ENCODE results near the gene TYW1.
"Not testable (repeated sequence)": the region's sequence is repeated elsewhere in the genome, so short reads cannot be mapped to it uniquely, and the experiment has no call there.

TYW1 gene

GRCh38 chr7:67135617-67136486, 139.2 kb downstream of the TYW1 start:
- FAIRE-seq: not testable (repeated sequence)

GRCh38 chr7:67137489-67137888, 140.9 kb downstream of the TYW1 start:
- FAIRE-seq: not testable (repeated sequence)

GRCh38 chr7:67139876-67140275, 143.2 kb downstream of the TYW1 start:
- FAIRE-seq: not testable (repeated sequence)

- not testable (repeated sequence) for FAIRE-seq
Measured at GRCh38 chr7:67141001-67141400, 144.4 kb downstream of the TYW1 start.

- FAIRE-seq: not testable (repeated sequence)
Measured at GRCh38 chr7:67143091-67143786, 146.6 kb downstream of the TYW1 start.

DNA sequence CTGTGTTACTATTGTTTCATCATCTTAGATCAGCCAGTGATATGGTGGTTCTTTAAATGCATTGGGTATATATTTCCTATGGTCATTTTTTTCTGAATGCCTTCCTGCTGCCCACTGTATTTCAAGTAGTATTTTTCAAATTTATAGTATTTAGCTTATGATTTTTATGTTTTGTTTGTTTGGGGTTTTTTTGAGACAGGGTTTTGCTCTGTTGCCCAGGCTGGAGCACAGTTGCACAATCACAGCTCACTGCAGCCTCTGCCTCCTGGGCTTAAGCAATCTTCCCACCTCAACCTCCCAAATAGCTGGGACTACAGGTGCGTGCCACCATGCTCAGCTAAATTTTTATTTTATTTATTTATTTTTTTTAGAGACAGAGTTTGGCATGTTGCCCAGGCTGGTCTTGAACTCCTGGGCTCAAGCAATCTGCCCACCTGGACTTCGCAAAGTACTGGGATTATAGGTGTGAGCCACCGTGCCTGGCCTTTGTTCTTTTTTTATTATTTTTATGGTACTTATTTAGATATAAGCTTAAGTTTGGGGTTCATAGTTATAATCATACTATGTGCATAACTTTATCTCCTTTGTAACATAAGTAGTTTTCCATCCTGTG, 149.1 kb downstream of the TYW1 start:
- FAIRE-seq: not testable (repeated sequence)

DNA sequence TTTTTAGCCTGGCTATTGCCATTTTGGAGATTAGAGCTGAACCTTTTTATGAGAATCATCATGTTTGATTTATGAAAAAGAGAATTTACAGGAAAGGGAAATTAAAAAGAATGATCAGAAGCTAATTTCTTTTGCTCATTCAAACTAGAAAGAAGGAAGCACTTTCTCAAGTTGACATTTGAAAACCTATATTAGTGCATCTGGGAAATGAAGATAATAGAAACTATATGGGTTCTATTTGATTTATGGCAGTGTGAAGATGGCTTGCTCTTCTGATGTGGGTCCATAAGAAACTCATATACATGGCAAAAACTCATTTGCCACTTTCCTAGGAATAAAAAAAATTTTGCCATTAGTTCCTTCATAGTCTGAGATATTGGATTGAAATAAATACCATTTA, 152.5 kb downstream of the TYW1 start:
- FAIRE-seq: not testable (repeated sequence)

DNA sequence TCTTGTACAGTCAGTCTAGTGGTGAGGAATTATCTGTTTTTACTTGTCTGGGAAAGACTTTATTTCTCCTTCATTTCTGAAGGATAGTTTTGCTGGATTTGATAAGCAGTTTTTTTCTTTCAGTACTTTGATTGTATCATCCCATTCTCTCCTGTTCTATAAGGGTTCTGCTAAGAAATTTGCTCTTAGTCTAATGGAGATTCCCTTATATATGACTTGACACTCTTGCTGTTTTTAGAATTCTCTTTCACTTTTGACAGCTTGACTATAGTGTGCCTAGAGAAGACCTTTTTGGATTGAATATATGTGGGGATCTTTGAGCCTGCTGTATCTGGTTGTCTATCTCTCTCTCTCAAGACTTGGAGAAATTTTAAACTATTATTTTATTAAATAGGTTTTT, 157.7 kb downstream of the TYW1 start:
- not testable (repeated sequence) for FAIRE-seq

- FAIRE-seq: not testable (repeated sequence)
Measured at GRCh38 chr7:67156064-67156463, 159.4 kb downstream of the TYW1 start.

GRCh38 chr7:67163285-67163684, 166.7 kb downstream of the TYW1 start:
- not testable (repeated sequence) for FAIRE-seq

DNA sequence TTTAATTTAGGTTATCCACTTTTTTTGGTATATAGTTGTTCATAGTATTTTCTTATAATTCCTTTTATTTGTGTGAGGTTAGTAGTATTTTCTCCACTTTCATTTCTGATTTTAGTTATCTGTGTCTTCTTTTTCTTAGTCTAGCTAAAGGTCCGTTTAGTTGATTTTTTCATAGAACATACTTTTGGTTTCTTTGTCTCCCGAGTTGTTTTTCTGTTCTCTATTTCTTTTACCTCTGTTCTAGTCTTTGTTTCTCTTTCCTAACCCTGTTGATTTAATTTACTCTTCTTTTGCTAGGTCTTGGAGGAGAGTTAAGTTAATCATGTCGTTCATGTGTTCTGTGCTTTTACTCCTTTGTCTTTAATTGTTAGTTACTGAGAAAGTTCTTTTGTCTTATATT, 174.5 kb downstream of the TYW1 start:
- not testable (repeated sequence) for FAIRE-seq

DNA sequence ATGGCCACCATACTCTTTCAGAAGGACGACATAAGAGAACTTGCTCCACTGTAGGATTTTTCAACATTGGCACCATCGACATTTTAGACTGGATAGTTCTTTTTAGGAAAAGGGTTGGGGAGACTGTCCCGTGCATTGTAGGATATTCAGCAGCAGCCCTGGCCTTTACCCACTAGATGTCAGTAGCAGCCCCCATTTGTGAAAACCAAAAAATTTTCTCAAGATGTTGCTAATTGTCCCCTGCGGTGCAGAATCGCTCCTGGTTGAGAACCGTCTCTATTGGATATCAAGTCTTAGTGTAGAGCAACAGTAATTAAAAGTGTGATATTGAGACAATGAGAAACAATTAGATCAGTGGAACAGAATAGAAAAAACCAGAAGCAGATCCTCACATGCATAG, 180.1 kb downstream of the TYW1 start:
- FAIRE-seq: not testable (repeated sequence)

- not testable (repeated sequence) for FAIRE-seq
Measured at GRCh38 chr7:67178915-67179688, 182.5 kb downstream of the TYW1 start.

- FAIRE-seq: not testable (repeated sequence)
Measured at GRCh38 chr7:67182956-67183750, 186.5 kb downstream of the TYW1 start.

DNA sequence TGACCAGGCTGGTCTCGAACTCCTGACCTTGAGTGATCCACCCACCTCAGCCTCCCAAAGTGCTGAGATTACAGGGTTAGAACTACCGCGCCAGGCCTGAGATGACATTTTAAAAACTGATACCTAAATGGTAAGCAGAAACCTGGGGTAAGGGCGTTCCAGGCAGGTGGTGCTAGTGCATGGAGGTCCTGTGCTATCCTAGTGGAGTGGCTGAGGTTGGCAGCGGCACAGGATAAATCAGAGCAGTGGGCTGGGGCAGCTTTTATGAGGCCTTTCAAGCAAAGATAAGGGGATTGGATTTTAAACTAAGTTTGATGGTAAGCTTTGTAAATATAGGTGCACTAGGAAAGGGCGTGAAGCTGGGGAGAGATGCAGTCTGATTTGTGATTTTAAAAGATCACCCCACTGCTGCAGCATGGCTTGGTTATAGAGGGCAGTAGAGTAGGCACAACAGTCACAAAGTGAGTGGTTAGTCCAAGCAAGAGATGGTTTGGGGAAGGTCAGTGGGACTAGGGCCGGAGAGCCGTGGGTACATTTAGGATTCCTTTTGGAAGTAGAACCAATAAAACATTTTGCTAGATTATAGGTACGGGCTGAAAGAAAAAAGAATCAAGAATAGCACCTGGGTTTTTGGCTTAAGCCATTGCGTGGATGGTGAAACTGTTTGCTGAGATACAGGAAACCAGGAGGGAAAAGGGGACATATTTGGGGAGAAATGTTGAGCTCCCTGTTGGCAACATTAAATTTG, 188.5 kb downstream of the TYW1 start:
- FAIRE-seq: not testable (repeated sequence)

DNA sequence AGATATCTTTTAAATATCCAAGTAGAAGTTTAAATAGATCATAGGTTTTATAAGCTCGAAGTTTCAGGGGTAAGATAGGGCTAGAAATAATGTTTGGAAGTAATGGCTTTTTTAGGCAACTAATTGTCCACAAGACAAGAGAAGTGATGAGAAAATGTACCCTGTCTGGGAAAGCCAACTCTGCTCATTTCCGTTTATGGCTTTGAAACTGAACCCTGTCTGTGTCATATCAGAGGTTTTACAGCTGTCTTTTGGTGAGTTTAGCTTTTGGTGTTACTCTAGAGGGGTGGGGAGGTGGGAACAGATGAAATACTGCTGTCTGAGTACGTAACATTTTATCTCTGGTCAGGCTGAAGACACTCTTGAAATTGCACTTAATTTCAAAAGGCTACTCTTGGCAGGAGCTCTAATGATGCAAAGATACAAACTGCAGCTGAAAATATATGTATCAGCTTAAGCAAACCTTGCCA, 189.1 kb downstream of the TYW1 start:
- not testable (repeated sequence) for FAIRE-seq

- not testable (repeated sequence) for FAIRE-seq
Measured at GRCh38 chr7:67189160-67189559, 192.5 kb downstream of the TYW1 start.

- FAIRE-seq: not testable (repeated sequence)
Measured at GRCh38 chr7:67189801-67190465, 193.3 kb downstream of the TYW1 start.

GRCh38 chr7:67191002-67191720, 194.5 kb downstream of the TYW1 start:
- FAIRE-seq: not testable (repeated sequence)
